Measurements from ENCODE around the gene CLDN3. TPM values are rescaled to one million over a fixed set of nuclear protein-coding genes. Genes with fewer than 3 reads are reported as not detected.
A peak's percentile ranks its signal among the peaks of the same experiment; 100 is the strongest.

Gene CLDN3
- total RNA-seq, 4 donors from 2014 or later, result 249 to 330 (median 288) TPM

GRCh38 chr7:73770860-73771670, 995 bp upstream of the CLDN3 start:
- H3K4me3 ChIP-seq (replicated peaks in 1 of 3), result peak overlapping the region in 1 of 3 donors; percentile 58
- H3K36me3 ChIP-seq, result no peaks in the 10 kb centered on the region
- TF ChIP-seq POLR2A (IDR thresholded peaks at IDR 0.05) (no peak), CTCF (IDR thresholded peaks at IDR 0.05) (no peak)
- H3K4me1 ChIP-seq, result peaks cover 15 to 24% of the 10 kb centered on the region in 2 donors
- intact Hi-C loops (cut with DNase I), result loop anchor here (10.0 kb wide), 1 partner anchor 84 kb away; no protein-coding TSS in a partner anchor
- peak overlapping the region; percentile 88 to 95 (median 92) for H3K27ac ChIP-seq
- H3K27me3 ChIP-seq, result no peaks in the 10 kb centered on the region
- no peaks in the 10 kb centered on the region for H3K9me3 ChIP-seq
- 39 to 51% methylated on average over 17 of the region's 17 CpGs for WGBS, 2 donors
- peak; percentile 51 to 55 for DNase-seq

GRCh38 chr7:73769481-73770001, 529 bp downstream of the CLDN3 start:
- Histone ChIP-seq H3K4me3 (replicated peaks in 1 of 3) (peak overlapping the region; percentile 58 to 84 (median 70)), H3K27ac (peak overlapping the region; percentile 92 to 96 (median 95)), H3K4me1 (peaks cover 15 to 24% of the 10 kb centered on the region in 2 donors), H3K36me3 (no peaks in the 10 kb centered on the region), H3K27me3 (no peaks in the 10 kb centered on the region), H3K9me3 (no peaks in the 10 kb centered on the region)
- intact Hi-C loops (cut with DNase I), result loop anchor here (10.0 kb wide), 1 partner anchor 85 kb away; no protein-coding TSS in a partner anchor
- WGBS, 2 donors, result 8% methylated on average over 12 of the region's 49 CpGs; no CpG with 5 or more reads in 1 of the 2 donors
- DNase-seq, result peak; percentile 49 to 56
- TF ChIP-seq CTCF (IDR thresholded peaks at IDR 0.05), result no peak
- no peak for TF ChIP-seq POLR2A (IDR thresholded peaks at IDR 0.05)

- no peaks in the 10 kb centered on the region for H3K36me3 ChIP-seq
- WGBS, 2 donors, result 16 to 28% methylated on average over 21 to 31 of the region's 53 CpGs
- peak overlapping the region; percentile 92 to 96 (median 95) for H3K27ac ChIP-seq
- no peaks in the 10 kb centered on the region for H3K27me3 ChIP-seq
- H3K9me3 ChIP-seq, result no peaks in the 10 kb centered on the region
- DNase-seq, result peak in 1 of 2 donors; percentile 42
- TF ChIP-seq POLR2A (IDR thresholded peaks at IDR 0.05) (peak in 1 of 2 donors; percentile 5), CTCF (IDR thresholded peaks at IDR 0.05) (no peak)
- intact Hi-C loops (cut with DNase I), result no loop called here
- peaks cover 15 to 24% of the 10 kb centered on the region in 2 donors for H3K4me1 ChIP-seq
- peak overlapping the region; percentile 58 to 84 (median 70) for H3K4me3 ChIP-seq (replicated peaks in 1 of 3)
Observed at GRCh38 chr7:73768641-73769480, 1.2 kb downstream of the CLDN3 start.

GRCh38 chr7:73766556-73767229, 3.4 kb downstream of the CLDN3 start:
- H3K4me1 ChIP-seq, result peaks cover 15 to 24% of the 10 kb centered on the region in 2 donors
- intact Hi-C loops (cut with DNase I), result no loop called here
- no peak overlapping the region for H3K27ac ChIP-seq
- TF ChIP-seq POLR2A (IDR thresholded peaks at IDR 0.05) (no peak), CTCF (IDR thresholded peaks at IDR 0.05) (no peak)
- no peaks in the 10 kb centered on the region for H3K27me3 ChIP-seq
- no peak for DNase-seq
- no peaks in the 10 kb centered on the region for H3K36me3 ChIP-seq
- WGBS, 2 donors, result 85 to 93% methylated on average over 17 of the region's 17 CpGs
- H3K9me3 ChIP-seq, result no peaks in the 10 kb centered on the region
- H3K4me3 ChIP-seq (replicated peaks in 1 of 3), result no peak overlapping the region
